Measurements from ENCODE around the gene GCSH. TPM values are rescaled to one million over a fixed set of nuclear protein-coding genes. Genes with fewer than 3 reads are reported as not detected.

The GCSH gene
- total RNA-seq, 3 donors from 2014 or later = 14.2 to 18.3 (median 18.0) TPM

- no peak for DNase-seq
- no peaks in the 10 kb centered on the region for H3K9me3 ChIP-seq
- TF ChIP-seq CTCF (IDR thresholded peaks at IDR 0.05) = no peak
- intact Hi-C loops (cut with DNase I, micrococcal nuclease) = no loop called here
- peaks cover 19% of the 10 kb centered on the region for H3K36me3 ChIP-seq (ENCODE audit: low read depth)
- no peak overlapping the region for H3K4me3 ChIP-seq
- peaks cover 7% of the 10 kb centered on the region for H3K4me1 ChIP-seq (ENCODE audit: low read depth)
- ATAC-seq = no peak
Observed at GRCh38 chr16:81040131-81040530, 56.1 kb downstream of the GCSH start.

GRCh38 chr16:81036751-81037350 lies 59.3 kb downstream of the GCSH start:
- H3K9me3 ChIP-seq = no peaks in the 10 kb centered on the region
- no peak for TF ChIP-seq CTCF (IDR thresholded peaks at IDR 0.05)
- DNase-seq (peak in 1 of 3 donors; percentile 6), ATAC-seq (no peak)
- H3K36me3 ChIP-seq (ENCODE audit: low read depth) = peaks cover 1% of the 10 kb centered on the region
- H3K4me1 ChIP-seq (ENCODE audit: low read depth) = peaks cover 7% of the 10 kb centered on the region
- intact Hi-C loops (cut with DNase I, micrococcal nuclease) = no loop called here
- peak overlapping the region; percentile 74 for H3K4me3 ChIP-seq

- intact Hi-C loops (cut with DNase I, micrococcal nuclease) = no loop called here
- TF ChIP-seq CTCF (IDR thresholded peaks at IDR 0.05) = no peak
Observed at GRCh38 chr16:81035975-81036750, 60.0 kb downstream of the GCSH start.

GRCh38 chr16:81035398-81035974 lies 60.7 kb downstream of the GCSH start, which contains the start of gene ATMIN:
TSS of gene ATMIN (plus strand) at chr16:81035842. CDS start at chr16:81035871, 29 bp downstream.
- peak; percentile 98 for TF ChIP-seq CTCF (IDR thresholded peaks at IDR 0.05)
- intact Hi-C loops (cut with DNase I, micrococcal nuclease) = no loop called here
- Histone ChIP-seq H3K9me3 (no peaks in the 10 kb centered on the region), H3K4me1 (ENCODE audit: low read depth) (peaks cover 7% of the 10 kb centered on the region), H3K4me3 (peak within 1 kb of the TSS; percentile 74), H3K36me3 (ENCODE audit: low read depth) (no peaks in the 10 kb centered on the region)
- ATAC-seq (peak; percentile 100), DNase-seq (peak; percentile 89 to 94 (median 93))

More at GRCh38 chr16:81035975-81036750, 60.0 kb downstream of the GCSH start:
- Histone ChIP-seq H3K36me3 (ENCODE audit: low read depth) (no peaks in the 10 kb centered on the region), H3K4me1 (ENCODE audit: low read depth) (peaks cover 7% of the 10 kb centered on the region), H3K4me3 (peak overlapping the region; percentile 74), H3K9me3 (no peaks in the 10 kb centered on the region)
- ATAC-seq (peak; percentile 36), DNase-seq (peak; percentile 30 to 73 (median 66))

Other genes with a start within 250 kb of the GCSH start
- gene CMC2, start 89.5 kb downstream of the GCSH start, total RNA-seq = 10 to 100 TPM; 42.1 to 52.7 (median 51.9) TPM
- 10 to 100 TPM in 1 of 3 donors, 1 to 10 TPM in 2; 7.1 to 13.4 (median 7.6) TPM for gene CENPN, start 89.2 kb downstream of the GCSH start, total RNA-seq
- 10 to 100 TPM; 27.3 to 34.0 (median 31.4) TPM for gene ATMIN, start 60.6 kb downstream of the GCSH start, total RNA-seq
- gene C16orf46, start 19.2 kb downstream of the GCSH start, total RNA-seq = 1 to 10 TPM in 1 of 3 donors, under 1 TPM in 2; 0.39 to 1.6 (median 0.58) TPM
- gene BCO1, start 142.3 kb upstream of the GCSH start, total RNA-seq = 1 to 10 TPM; 2.2 to 6.5 (median 4.5) TPM
- 10 to 100 TPM; 15.5 to 23.2 (median 21.1) TPM for gene GAN, start 218.6 kb upstream of the GCSH start, total RNA-seq